IMR-90 (cell line): Measurements from ENCODE around the gene TOM1. TPM values are rescaled to one million over a fixed set of nuclear protein-coding genes. Genes with fewer than 3 reads are reported as not detected.

ENCODE experiments used
- ATAC-seq: fragments of 200-7000 bp; cut with Tn5 transposase; 2 replicates; pipeline ENCODE4 v1.9.1; 2020; ENCODE audit warnings: low read depth, mild to moderate bottlenecking, moderate library complexity
- Bru-seq: library from RNA; stranded (reverse); fragments of 400-500 nt; gene quantifications from one replicate; lab custom pipeline; 2021; lab: Mats Ljungman, UMichigan
- BruChase-seq, 2 experiments: library from RNA; stranded (reverse); fragments of 400-500 nt; gene quantifications; one replicate each; lab custom pipeline; 2021; lab: Mats Ljungman, UMichigan
- BruUV-seq: library from RNA; stranded (reverse); fragments of 400-500 nt; replicated peaks from 2 replicates; lab custom pipeline; 2021; lab: Mats Ljungman, UMichigan
- CTCF ChIA-PET: fragments of 300-600 bp; formaldehyde crosslinking; extraction: SDS; loops from one replicate; lab custom pipeline; 2021; ENCODE audit warnings: antibody characterized with exemption; lab: Yijun Ruan, JAX
- POLR2A ChIA-PET: fragments of 300-600 bp; sonication (Branson Sonifier 250); formaldehyde crosslinking; loops from one replicate; lab custom pipeline; 2022; ENCODE audit warnings: antibody characterized with exemption; ENCODE audit not compliant: unreplicated experiment; lab: Charles Lee
- DNase-seq: peaks from one replicate; pipeline ENCODE4 v3.0.0; 2013
- H2AFZ ChIP-seq: replicated peaks from 2 replicates; pipeline ENCODE3; 2013; ENCODE audit warnings: low read length, mild to moderate bottlenecking; ENCODE audit not compliant: poor library complexity
- H2AK5ac ChIP-seq: 2 replicates; pipeline ENCODE4 v1.6.1; 2013; ENCODE audit warnings: low read depth, low read length, inconsistent platforms
- H2AK9ac ChIP-seq: replicated peaks from 2 replicates; pipeline ENCODE3; 2013; ENCODE audit warnings: mild to moderate bottlenecking, low read depth, low read length, moderate library complexity; ENCODE audit not compliant: poor library complexity
- H2BK120ac ChIP-seq: 2 replicates; pipeline ENCODE4 v1.6.1; 2013; ENCODE audit warnings: low read depth, low read length, inconsistent platforms
- H2BK15ac ChIP-seq: 3 replicates; pipeline ENCODE4 v1.6.1; 2013; ENCODE audit warnings: low read depth, low read length, inconsistent platforms
- H2BK20ac ChIP-seq: 2 replicates; pipeline ENCODE4 v1.6.1; 2013; ENCODE audit warnings: low read depth, mild to moderate bottlenecking, inconsistent platforms, low read length, moderate library complexity
- H2BK5ac ChIP-seq: 2 replicates; pipeline ENCODE4 v1.6.1; 2013; ENCODE audit warnings: mild to moderate bottlenecking, low read depth, low read length, inconsistent platforms; ENCODE audit not compliant: poor library complexity, severe bottlenecking
- H3K14ac ChIP-seq: replicated peaks from 2 replicates; pipeline ENCODE4 v1.6.1; 2013; ENCODE audit warnings: low read depth, low read length, inconsistent platforms
- H3K18ac ChIP-seq: 2 replicates; pipeline ENCODE4 v1.6.1; 2013; ENCODE audit warnings: low read depth, low read length, control low read depth
- H3K23ac ChIP-seq: 2 replicates; pipeline ENCODE4 v1.6.1; 2013; ENCODE audit warnings: low read depth, low read length, inconsistent platforms
- H3K27ac ChIP-seq: 2 replicates; pipeline ENCODE4 v1.5.1; 2013; ENCODE audit warnings: mild to moderate bottlenecking, control low read depth, low read length; ENCODE audit not compliant: insufficient read depth
- H3K27me3 ChIP-seq: 2 replicates; pipeline ENCODE4 v1.6.1; 2013; ENCODE audit warnings: low read length; ENCODE audit not compliant: control insufficient read depth, insufficient read depth
- H3K36me3 ChIP-seq: 2 replicates; pipeline ENCODE4 v1.6.1; 2013; ENCODE audit warnings: low read length, mixed read lengths; ENCODE audit not compliant: control insufficient read depth, insufficient read depth
- H3K4ac ChIP-seq: 2 replicates; pipeline ENCODE4 v1.6.1; 2013; ENCODE audit warnings: low read depth, low read length, inconsistent platforms
- H3K4me1 ChIP-seq: 2 replicates; pipeline ENCODE4 v1.6.1; 2013; ENCODE audit warnings: low read length, mixed read lengths; ENCODE audit not compliant: control insufficient read depth, insufficient read depth
- H3K4me2 ChIP-seq: 2 replicates; pipeline ENCODE4 v1.6.1; 2013; ENCODE audit warnings: low read depth, mild to moderate bottlenecking, control low read depth, low read length, moderate library complexity
- H3K4me3 ChIP-seq: 2 replicates; pipeline ENCODE4 v1.5.1; 2013; ENCODE audit warnings: low read depth, mild to moderate bottlenecking, control low read depth, low read length, moderate library complexity; ENCODE audit not compliant: insufficient read depth
- H3K56ac ChIP-seq: 2 replicates; pipeline ENCODE4 v1.6.1; 2013; ENCODE audit warnings: low read length, inconsistent platforms; ENCODE audit not compliant: insufficient read depth; ENCODE audit errors: extremely low read depth
- H3K79me1 ChIP-seq, 2 experiments: 2 replicates each; pipeline ENCODE4 v1.6.1; 2013; ENCODE audit warnings: low read length in 2 of 2, inconsistent platforms in 1 of 2, low read depth in 1 of 2
- H3K9ac ChIP-seq: 2 replicates; pipeline ENCODE4 v1.6.1; 2013; ENCODE audit warnings: low read depth, low read length, control low read depth
- H3K9me1 ChIP-seq: 2 replicates; pipeline ENCODE4 v1.6.1; 2013; ENCODE audit warnings: low read length, inconsistent platforms; ENCODE audit not compliant: insufficient read depth
- H3K9me3 ChIP-seq: 2 replicates; pipeline ENCODE4 v1.6.1; 2013; ENCODE audit warnings: low read length; ENCODE audit not compliant: control insufficient read depth, insufficient read depth
- H4K20me1 ChIP-seq: 2 replicates; pipeline ENCODE4 v1.6.1; 2013; ENCODE audit warnings: low read length, inconsistent platforms; ENCODE audit not compliant: insufficient read depth
- H4K5ac ChIP-seq: 2 replicates; pipeline ENCODE4 v1.6.1; 2013; ENCODE audit warnings: mild to moderate bottlenecking, low read depth, low read length, control low read depth
- H4K8ac ChIP-seq, 2 experiments: 2 replicates each; pipeline ENCODE4 v1.6.1; 2013; ENCODE audit warnings: low read depth in 2 of 2, low read length in 2 of 2, control low read depth in 1 of 2, inconsistent platforms in 1 of 2
- H4K91ac ChIP-seq: 2 replicates; pipeline ENCODE4 v1.6.1; 2013; ENCODE audit warnings: low read depth, low read length, inconsistent platforms; ENCODE audit not compliant: insufficient read depth
- CHD1 ChIP-seq: IDR thresholded peaks from 2 replicates; pipeline ENCODE4 v1.6.1; 2012; ENCODE audit warnings: low read depth, low read length, improper control_type of control experiment
- FOS ChIP-seq: fragments of 150-350 bp; IDR thresholded peaks from 2 replicates; pipeline ENCODE4 v1.6.1; 2016; ENCODE audit warnings: low read depth, low read length
- MAFK ChIP-seq: IDR thresholded peaks from 2 replicates; pipeline ENCODE4 v1.6.1; 2012; ENCODE audit warnings: low read depth, low read length, improper control_type of control experiment
- MAZ ChIP-seq: IDR thresholded peaks from 2 replicates; pipeline ENCODE4 v1.6.1; 2012; ENCODE audit warnings: low read depth, mild to moderate bottlenecking, low read length, improper control_type of control experiment, moderate library complexity, borderline replicate concordance
- POLR2A ChIP-seq: IDR thresholded peaks from 2 replicates; pipeline ENCODE4 v1.6.1; 2012; ENCODE audit warnings: mild to moderate bottlenecking, low read depth, low read length
- RCOR1 ChIP-seq: IDR thresholded peaks from 2 replicates; pipeline ENCODE4 v1.6.1; 2012; ENCODE audit warnings: mild to moderate bottlenecking, low read length, improper control_type of control experiment; ENCODE audit not compliant: insufficient replicate concordance
- RFX5 ChIP-seq: IDR thresholded peaks from 2 replicates; pipeline ENCODE4 v1.8.0; 2012; ENCODE audit warnings: low read depth, mild to moderate bottlenecking, low read length, moderate library complexity
- WGBS, 2 experiments: methylation state at CpG; one replicate each; pipeline versions ENCODE4 v1.1.5 to v1.1.7; 2013; ENCODE audit warnings: missing lambda C conversion rate in 2 of 2; ENCODE audit not compliant: insufficient read length in 1 of 2; ENCODE audit errors: extremely low coverage in 2 of 2; 5-methylcytosine and 5-hydroxymethylcytosine counted together
- dilution Hi-C: fragments of 300-500 bp; cut with HindIII; formaldehyde crosslinking; loops from one replicate; pipeline ENCODE4 v1.14.3; 2018; ENCODE audit warnings: low sequenced_read_pairs; ENCODE audit not compliant: unreplicated experiment
- in situ Hi-C: fragments of 300-500 bp; cut with MboI; formaldehyde crosslinking; loops from 3 replicates; pipeline ENCODE4 v1.14.3; 2019; ENCODE audit warnings: low sequenced_read_pairs, inconsistent platforms, mixed read lengths
- intact Hi-C: fragments of 100-400 bp; cut with micrococcal nuclease; formaldehyde crosslinking; loops from 2 replicates; pipeline ENCODE4 v1.10.0; 2022
- long read RNA-seq: library from polyadenylated mRNA; unstranded; transcript quantifications from one replicate; pipeline ENCODE4 v2.0.0, GENCODE V29; 2021; ENCODE audit not compliant: unreplicated experiment
- polyA plus RNA-seq, 3 experiments: library from polyadenylated mRNA; depleted of rRNA; stranded (reverse); fragments of >200 nt; gene quantifications; 2 replicates each; pipeline ENCODE4 v1.2.3, GENCODE V29; 2012; ENCODE audit warnings: low replicate concordance in 1 of 3
- total RNA-seq: library from RNA; depleted of rRNA; stranded (reverse); fragments of >200 nt; gene quantifications from 2 replicates; pipeline ENCODE4 v1.2.3, GENCODE V29; 2012; rRNA removed
- TF ChIP-seq, protein P1 (sequence below): fragments of 150-350 bp; IDR thresholded peaks from 2 replicates; pipeline ENCODE4 v1.6.1; 2016; ENCODE audit warnings: low read depth, mild to moderate bottlenecking, low read length, moderate library complexity, borderline replicate concordance
- TF ChIP-seq, protein P2 (sequence below): conservative IDR thresholded peaks from 2 replicates; pipeline ENCODE4 v1.5.1; 2012; ENCODE audit warnings: mild to moderate bottlenecking, low read depth, low read length, improper control_type of control experiment
- TF ChIP-seq, protein P3 (sequence below): fragments of 150-350 bp; IDR thresholded peaks from 2 replicates; pipeline ENCODE4 v1.6.1; 2017; ENCODE audit warnings: mild to moderate bottlenecking, antibody characterized with exemption, low read length, low read depth

TOM1 gene
- total RNA-seq: 38.0 and 39.4 TPM in 2 replicates
- 46.4 and 48.5 TPM in 2 replicates for polyA plus RNA-seq (2012; rRNA removed)
- 66.1 and 71.8 TPM in 2 replicates for polyA plus RNA-seq (2012; cell fraction: cytosol; rRNA removed)
- 54.4 and 68.2 TPM in 2 replicates for polyA plus RNA-seq (2012; cell fraction: nucleus; rRNA removed; ENCODE audit: low replicate concordance)
- Bru-seq, nascent RNA: percentile 80 among the genes with signal in this experiment
- percentile 82 among the genes with signal in this experiment for BruChase-seq, experiment 1, labeled RNA remaining after a 6-hour chase
- percentile 72 among the genes with signal in this experiment for BruChase-seq, experiment 2, labeled RNA remaining after a 2-hour chase
- long read RNA-seq, transcript TOM1-204 (15 exons, 2,390 nt): minor isoform, 21 of 118 reads
- long read RNA-seq, transcript TOM1-210 (15 exons, 2,389 nt): major isoform, 75 of 118 reads
- long read RNA-seq, partial matches to known transcripts: 8 of 118 reads
- long read RNA-seq, other reads (novel, unspliced or antisense): 14 of 118 reads

DNA sequence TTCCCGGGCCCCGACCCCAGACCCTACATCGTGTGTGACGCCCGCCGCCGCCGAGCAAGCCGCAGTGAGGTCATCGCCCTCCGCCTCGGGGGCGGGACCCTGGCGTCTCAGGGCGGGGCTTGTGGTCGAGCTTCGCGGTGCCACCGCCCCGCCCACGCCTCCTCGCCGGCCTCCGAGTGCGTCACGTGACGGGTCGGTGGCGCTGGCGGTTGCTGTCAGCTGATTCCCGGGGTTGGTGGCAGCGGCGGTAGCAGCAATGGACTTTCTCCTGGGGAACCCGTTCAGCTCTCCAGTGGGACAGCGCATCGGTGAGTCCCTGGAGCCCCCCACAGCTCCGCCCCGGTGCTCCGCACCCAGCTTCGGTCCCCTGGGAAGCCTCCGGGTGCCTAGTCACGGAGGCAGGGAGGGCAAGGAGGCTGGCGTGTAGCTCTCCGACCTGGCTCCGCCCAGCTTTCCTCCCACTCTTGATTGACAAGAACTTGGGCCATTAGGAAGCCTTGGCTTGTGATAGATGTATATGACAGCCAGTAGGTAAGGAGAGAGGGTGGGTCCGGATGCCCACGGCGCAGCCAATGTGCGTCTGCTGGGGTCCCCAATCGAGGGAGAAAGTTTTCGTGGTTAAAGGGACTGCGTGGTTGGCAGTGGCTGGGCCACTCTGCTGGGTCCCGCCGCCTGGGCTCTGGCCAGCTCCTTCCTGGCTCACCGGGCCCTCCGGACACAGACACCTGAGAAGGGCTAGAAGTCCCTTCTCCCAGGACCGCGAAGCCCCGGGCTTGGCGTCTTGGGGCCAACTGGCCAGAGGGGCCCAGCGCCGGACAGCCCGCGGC is at the start of gene TOM1:
TOM1 (plus strand) TSS at position 222 of the 827 bp plus-strand sequence; CDS start at position 257, 35 bp downstream.
- dilution Hi-C loops (no loop called here), intact Hi-C loops (no loop called here), in situ Hi-C loops (loop anchor here (25.0 kb wide), 1 partner anchor 1212 kb away; the partner anchor contains the start of gene FOXRED2)
- peak within 1 kb of the TSS; percentile 85 to 91 for H4K8ac ChIP-seq
- H3K79me1 ChIP-seq: peaks cover 6 to 45% of the 10 kb centered on the region in 2 experiments
- peak within 1 kb of the TSS; percentile 93 for H3K4ac ChIP-seq
- no peaks in the 10 kb centered on the region for H3K27me3 ChIP-seq
- peak within 1 kb of the TSS; percentile 64 for H3K4me3 ChIP-seq
- ChIA-PET POLR2A (interaction anchor here (0.6 to 1.1 kb wide), 3 partner anchors 13 to 30 kb away, joined by 3 read pairs; no protein-coding TSS in a partner anchor), CTCF (interaction anchor here (0.9 kb wide), 1 partner anchor 10 kb away, joined by 3 read pairs; no protein-coding TSS in a partner anchor)
- peak within 1 kb of the TSS; percentile 85 for H3K9ac ChIP-seq
- H3K56ac ChIP-seq: peak within 1 kb of the TSS; percentile 53; the same call in 1 of the 2 replicates
- 0% methylated on average over 38 of the region's 64 CpGs; no CpG with 5 or more reads in 1 of the 2 experiments for WGBS, 2 experiments
- H2AFZ ChIP-seq: peak within 1 kb of the TSS; percentile 98
- H2BK5ac ChIP-seq: peak within 1 kb of the TSS; percentile 82
- no TSS peak for BruUV-seq
- peak within 1 kb of the TSS; percentile 62; the same call in 2 of the 3 replicates for H2BK15ac ChIP-seq
- H4K91ac ChIP-seq: peak within 1 kb of the TSS; percentile 76
- H2BK120ac ChIP-seq: peak within 1 kb of the TSS; percentile 25; the same call in 1 of the 2 replicates
- H3K36me3 ChIP-seq: peaks cover 7% of the 10 kb centered on the region
- peak within 1 kb of the TSS; percentile 98 for H2AK9ac ChIP-seq
- H3K23ac ChIP-seq: peak within 1 kb of the TSS; percentile 90; the same call in 1 of the 2 replicates
- peaks cover 18% of the 10 kb centered on the region for H3K9me1 ChIP-seq
- H4K5ac ChIP-seq: peak within 1 kb of the TSS; percentile 83
- peak within 1 kb of the TSS; percentile 97 for H3K4me2 ChIP-seq
- peak within 1 kb of the TSS; percentile 80 for H3K14ac ChIP-seq
- no peak within 1 kb of the TSS for H2BK20ac ChIP-seq
- H3K18ac ChIP-seq: peak within 1 kb of the TSS; percentile 61
- H3K27ac ChIP-seq: peak within 1 kb of the TSS; percentile 78
- no peaks in the 10 kb centered on the region for H3K9me3 ChIP-seq
- ATAC-seq: peak; percentile 93
- H4K20me1 ChIP-seq: peaks cover 9% of the 10 kb centered on the region; the same call in 1 of the 2 replicates
- DNase-seq: peak; percentile 99
- peak within 1 kb of the TSS; percentile 97 for H2AK5ac ChIP-seq
- H3K4me1 ChIP-seq: peaks cover 6% of the 10 kb centered on the region
- TF ChIP-seq MAZ (peak; percentile 25; the same call in 1 of the 2 replicates), FOS (peak; percentile 89; the same call in 1 of the 2 replicates), POLR2A (peak; percentile 93), CHD1 (no peak), MAFK (no peak), RFX5 (no peak), RCOR1 (no peak)
- TF ChIP-seq, protein P1, sequence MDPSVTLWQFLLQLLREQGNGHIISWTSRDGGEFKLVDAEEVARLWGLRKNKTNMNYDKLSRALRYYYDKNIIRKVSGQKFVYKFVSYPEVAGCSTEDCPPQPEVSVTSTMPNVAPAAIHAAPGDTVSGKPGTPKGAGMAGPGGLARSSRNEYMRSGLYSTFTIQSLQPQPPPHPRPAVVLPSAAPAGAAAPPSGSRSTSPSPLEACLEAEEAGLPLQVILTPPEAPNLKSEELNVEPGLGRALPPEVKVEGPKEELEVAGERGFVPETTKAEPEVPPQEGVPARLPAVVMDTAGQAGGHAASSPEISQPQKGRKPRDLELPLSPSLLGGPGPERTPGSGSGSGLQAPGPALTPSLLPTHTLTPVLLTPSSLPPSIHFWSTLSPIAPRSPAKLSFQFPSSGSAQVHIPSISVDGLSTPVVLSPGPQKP: no peak
- TF ChIP-seq, protein P2, sequence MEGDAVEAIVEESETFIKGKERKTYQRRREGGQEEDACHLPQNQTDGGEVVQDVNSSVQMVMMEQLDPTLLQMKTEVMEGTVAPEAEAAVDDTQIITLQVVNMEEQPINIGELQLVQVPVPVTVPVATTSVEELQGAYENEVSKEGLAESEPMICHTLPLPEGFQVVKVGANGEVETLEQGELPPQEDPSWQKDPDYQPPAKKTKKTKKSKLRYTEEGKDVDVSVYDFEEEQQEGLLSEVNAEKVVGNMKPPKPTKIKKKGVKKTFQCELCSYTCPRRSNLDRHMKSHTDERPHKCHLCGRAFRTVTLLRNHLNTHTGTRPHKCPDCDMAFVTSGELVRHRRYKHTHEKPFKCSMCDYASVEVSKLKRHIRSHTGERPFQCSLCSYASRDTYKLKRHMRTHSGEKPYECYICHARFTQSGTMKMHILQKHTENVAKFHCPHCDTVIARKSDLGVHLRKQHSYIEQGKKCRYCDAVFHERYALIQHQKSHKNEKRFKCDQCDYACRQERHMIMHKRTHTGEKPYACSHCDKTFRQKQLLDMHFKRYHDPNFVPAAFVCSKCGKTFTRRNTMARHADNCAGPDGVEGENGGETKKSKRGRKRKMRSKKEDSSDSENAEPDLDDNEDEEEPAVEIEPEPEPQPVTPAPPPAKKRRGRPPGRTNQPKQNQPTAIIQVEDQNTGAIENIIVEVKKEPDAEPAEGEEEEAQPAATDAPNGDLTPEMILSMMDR: no peak
- TF ChIP-seq, protein P3, sequence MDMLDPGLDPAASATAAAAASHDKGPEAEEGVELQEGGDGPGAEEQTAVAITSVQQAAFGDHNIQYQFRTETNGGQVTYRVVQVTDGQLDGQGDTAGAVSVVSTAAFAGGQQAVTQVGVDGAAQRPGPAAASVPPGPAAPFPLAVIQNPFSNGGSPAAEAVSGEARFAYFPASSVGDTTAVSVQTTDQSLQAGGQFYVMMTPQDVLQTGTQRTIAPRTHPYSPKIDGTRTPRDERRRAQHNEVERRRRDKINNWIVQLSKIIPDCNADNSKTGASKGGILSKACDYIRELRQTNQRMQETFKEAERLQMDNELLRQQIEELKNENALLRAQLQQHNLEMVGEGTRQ: peak; percentile 99
